GM18907 (cell line): ENCODE measurements around the gene UGT8.
"Not testable (repeated sequence)": the region's sequence is repeated elsewhere in the genome, so short reads cannot be mapped to it uniquely, and the experiment has no call there.

Experiments
- ATAC-seq: cut with Tn5 transposase; IDR thresholded peaks from one replicate; pipeline ENCODE4 v1.9.1; 2021; ENCODE audit warnings: mild to moderate bottlenecking, moderate library complexity; ENCODE audit not compliant: unreplicated experiment

The UGT8 gene, protein sequence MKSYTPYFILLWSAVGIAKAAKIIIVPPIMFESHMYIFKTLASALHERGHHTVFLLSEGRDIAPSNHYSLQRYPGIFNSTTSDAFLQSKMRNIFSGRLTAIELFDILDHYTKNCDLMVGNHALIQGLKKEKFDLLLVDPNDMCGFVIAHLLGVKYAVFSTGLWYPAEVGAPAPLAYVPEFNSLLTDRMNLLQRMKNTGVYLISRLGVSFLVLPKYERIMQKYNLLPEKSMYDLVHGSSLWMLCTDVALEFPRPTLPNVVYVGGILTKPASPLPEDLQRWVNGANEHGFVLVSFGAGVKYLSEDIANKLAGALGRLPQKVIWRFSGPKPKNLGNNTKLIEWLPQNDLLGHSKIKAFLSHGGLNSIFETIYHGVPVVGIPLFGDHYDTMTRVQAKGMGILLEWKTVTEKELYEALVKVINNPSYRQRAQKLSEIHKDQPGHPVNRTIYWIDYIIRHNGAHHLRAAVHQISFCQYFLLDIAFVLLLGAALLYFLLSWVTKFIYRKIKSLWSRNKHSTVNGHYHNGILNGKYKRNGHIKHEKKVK

DNA sequence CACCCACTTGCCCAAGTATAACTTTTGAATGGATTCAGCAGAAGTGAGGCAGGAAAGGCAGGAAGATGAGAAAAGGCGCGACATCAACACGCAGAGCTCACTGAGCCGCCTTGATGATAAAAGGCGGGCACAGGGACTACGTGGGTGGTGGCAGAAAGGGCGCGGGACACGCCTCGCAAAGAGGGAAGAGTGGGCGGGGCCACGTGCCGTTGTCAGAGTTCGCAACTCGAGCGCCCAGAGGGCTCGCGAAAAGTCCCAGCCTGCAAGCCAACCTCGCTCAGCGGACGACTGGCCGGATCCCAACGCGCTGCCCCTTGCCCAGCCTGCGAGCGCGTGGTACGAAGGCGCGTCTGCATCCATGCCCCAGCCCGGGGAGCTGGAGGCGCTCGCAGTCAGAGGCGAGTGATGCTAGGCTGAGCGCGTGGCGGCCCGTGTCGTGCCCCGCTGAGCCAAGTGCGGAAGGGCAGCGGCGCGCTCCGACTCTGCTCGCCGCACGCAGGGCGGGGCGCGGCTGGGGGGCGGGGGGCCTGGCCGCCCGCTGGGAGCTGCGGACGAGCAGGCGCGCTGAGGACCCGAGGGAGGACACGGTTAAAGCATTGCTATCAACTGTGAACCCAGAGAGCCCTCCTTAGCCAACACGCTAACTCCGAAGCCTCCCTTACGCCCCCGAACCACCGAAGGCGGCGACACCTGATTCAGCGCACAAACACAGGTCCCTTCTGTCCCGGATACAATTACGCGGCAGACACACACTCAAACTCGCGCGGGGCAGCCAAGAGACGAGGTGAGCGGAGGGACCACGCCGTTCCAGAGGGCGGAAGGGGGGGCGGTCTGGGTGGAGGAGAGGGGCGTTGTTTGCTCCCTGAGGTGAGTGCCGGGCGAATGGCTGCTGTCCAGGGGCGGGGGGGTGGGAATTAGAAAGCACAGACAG lies at the start of gene UGT8:
UGT8 (plus strand) TSS at position 617 of the 931 bp plus-strand sequence. CDS start 24,074 bp downstream, outside the sequence.
- peak; percentile 51 for ATAC-seq

DNA sequence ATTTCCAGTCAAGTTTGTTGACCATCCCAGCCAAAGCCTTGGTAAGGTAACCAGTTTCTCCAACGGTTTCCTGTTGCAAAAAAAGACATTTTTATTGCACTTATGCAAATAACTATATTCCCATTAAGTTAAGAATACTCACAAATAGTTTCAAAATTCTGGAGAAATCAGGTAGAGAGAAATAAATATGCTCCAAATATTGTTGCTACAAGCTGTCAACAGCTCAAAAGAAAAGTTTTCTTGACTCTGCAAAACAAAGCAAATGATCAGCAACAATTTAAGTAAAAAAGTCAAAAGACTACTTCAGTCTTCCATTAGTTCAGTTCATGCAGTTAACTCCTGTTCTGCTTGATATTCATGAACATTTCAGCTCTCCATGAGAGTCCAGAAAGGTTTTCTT lies 49.0 kb upstream of the UGT8 start:
- no peak for ATAC-seq

DNA sequence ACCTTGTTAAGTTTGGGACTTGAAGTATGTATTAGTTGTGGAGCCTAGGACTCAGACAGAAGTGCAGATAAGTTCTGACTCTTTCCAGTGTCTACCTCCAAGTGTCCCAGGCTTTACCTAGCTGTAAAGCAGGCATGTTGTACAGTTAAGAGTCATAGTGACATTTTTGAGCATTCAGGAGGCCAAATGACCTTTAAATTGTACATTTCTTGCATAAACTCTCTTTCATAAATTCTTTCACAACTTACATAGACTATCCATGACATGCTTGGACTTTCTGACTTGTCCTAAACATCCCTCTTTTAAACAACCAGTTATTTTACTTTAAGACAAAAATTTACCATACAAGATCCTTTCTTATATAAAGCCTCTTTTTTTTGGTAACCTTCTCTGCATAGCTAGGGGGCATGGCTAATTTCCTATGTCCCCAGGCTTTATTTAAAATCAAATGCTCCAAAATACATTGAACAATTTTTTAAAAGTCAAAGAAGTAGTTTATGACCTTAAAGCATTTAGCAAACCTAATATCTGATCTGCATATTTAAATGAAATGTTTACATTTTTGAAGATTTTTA lies 40.1 kb upstream of the UGT8 start:
- ATAC-seq: no peak

DNA sequence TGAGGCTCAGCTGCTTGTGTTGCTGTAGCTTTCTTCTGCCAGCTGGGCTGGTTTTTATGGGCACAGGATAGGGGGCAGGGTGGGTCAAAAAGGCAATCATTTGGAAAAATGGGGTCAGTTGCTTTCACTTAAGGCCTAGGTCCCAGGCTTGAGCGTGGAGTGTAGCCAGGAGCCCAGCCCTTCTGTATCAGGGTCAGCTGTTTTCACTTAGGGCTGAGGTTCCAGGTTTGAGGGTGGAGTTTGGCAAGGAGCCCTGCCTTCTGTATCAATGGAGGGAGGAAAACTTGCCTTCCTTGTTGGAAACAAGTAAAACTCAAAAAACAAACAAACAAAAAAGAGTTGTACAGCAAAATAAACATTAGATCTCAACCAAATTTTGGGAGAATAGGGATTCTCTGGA lies 37.0 kb upstream of the UGT8 start:
- ATAC-seq: no peak

DNA sequence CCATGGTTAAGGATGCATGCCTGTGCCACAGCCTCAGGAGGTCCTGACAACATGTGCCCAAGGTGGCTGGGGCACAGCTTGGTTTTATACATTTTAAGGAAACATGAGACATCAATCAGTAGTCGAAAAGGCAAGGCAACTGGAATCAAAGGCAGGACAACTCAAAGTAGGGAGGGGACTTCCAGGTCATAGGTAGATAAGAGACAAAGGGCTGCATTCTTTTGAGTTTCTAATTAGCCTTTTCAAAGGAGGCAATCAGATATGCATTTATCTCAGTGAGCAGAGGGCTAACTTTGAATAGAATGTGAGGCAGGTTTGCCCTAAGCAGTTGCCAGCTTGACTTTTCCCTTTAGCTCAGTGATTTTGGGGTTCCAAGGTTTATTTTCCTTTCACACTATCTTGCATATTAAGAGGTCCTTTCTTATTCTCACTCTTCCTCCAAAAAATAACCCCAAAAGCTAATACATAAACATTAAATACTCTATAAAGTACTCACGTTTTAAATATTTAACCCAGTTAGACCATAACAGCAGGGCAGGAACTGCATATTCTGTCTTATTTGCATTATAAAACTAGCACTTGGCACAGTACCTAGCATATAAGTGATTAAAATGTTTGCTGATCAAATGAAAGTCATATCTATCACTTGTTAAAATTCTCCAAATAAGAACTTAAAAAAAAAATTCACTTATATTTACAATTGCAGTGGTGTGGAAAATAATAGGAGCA lies 36.3 kb upstream of the UGT8 start:
- ATAC-seq: no peak

DNA sequence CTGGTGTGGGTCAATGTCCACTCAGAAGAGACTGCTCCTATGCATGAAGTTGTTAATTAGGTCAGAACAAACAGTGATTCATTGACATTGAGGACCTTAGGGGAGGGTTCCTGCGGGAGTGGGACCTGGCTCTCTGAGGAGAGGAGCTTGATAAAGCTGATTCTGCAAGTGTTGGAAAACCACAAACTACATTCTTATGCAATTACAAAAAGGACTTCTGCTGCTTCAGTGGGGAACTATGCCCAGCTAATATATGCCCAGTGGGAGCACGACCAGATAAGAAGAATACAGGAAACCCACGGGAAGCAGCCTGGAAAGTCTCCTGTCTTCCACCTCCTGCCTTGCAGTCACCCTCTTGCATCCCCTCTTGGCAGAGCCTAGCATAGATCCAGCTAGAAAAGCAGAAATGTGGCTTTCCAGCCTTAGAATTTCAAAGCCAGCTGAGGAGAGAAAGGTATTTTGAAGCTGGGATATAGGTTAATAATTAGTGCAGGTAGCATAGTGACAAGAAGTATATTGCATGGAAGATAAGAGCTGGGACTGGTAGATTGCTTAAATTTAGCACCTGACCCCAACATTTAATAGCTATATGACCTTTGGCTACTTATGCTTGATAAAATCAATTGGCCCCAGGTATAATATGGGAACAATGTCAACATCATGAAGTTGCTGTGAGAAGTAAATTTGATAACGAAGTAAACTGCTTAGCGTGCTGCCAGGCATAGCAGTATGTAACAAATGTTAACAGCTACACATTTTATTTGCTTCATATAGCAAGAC lies 34.9 kb upstream of the UGT8 start:
- ATAC-seq: no peak

DNA sequence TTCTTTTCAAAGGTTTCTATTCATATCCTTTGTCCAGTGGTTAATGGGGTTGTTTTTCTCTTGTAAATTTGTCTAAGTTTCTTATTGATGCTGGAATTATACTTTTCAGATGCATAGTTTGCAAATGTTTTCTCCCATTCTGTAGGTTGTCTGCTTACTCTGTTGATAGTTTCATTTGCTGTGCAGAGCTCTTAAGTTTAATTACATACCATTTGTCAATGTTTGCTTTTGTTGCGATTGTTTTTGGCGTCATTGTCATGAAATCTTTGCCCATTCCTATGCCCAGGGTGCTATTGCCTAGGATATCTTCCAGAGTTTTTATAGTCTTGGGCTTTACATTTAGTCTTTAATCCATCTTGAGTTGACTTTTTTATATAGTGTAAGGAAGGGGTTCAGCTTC lies 21.2 kb upstream of the UGT8 start:
- ATAC-seq: no peak

DNA sequence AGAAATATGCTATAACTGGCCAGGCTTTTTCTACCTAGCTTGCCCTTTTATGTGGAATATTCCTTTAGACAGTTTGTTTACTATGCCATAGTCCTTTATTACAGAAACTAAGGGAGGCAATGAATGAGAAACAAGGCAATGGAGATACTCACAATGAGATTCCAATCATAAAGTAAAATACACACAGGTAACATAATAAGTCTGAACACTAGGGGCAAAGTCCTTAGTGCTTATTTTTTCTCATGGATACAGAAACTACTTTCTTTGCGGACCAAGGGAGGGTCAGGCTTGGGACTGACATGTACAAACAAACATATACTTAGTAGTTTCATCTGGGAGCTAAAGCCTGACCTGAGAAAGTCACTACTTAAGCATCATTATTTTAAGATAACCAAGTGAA lies 16.0 kb upstream of the UGT8 start:
- ATAC-seq: no peak

DNA sequence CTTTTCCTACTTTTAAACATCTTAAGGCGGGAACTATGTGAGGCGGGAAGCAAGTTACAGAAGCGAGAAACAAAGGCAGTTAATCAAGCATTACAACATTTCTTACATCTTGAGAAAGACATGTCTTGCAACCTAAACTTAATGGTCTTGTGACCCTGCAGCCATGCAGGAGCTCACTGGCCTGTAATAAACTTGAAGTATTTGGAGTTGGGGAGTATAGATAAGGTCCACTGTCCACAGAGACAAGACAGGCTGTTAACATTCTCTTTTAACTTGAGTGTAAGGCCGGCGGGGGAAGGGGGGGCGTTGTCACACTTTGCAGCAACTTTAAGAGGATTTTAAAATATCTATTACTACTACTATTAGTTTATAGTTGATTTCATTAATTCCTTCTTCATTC lies 10.3 kb upstream of the UGT8 start:
- no peak for ATAC-seq

DNA sequence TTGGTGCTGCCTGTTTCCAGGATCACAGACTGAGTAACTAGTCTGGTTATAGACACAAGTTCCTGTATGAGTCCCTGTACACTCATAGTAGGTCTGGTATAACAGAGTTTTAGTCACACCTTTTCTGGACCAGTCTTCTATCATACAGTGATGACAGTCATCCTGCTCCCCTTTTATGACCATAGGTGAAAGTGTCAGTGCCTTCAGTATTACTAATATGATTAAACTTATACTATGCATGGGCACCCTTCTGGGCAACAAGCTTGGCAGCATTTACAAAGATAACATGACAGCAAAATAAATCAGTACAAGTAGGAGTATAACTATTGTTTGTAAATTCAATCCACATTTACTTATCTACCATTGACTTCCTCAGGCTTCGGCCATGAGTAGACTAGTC lies 8.2 kb upstream of the UGT8 start:
- not testable (repeated sequence) for ATAC-seq

DNA sequence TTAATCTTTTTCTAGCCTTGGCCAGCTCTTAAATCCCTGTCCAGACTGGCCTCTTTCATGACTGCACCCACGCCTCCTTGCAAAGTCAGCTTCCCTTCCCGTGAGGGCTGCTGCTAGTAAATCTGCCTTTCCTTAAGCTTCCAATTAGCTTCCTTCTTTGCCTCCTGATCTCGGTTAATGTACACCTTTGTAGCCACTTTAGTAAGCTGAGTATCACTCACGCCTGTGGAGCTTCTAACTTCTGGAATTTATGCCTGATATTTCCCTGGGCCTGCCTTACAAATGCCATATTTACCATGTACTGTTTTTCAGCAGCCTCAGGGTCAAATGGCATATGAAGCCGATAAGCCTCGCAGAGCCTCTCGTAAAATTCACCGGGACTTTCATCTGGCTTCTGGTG lies 5.1 kb upstream of the UGT8 start:
- ATAC-seq: no peak

DNA sequence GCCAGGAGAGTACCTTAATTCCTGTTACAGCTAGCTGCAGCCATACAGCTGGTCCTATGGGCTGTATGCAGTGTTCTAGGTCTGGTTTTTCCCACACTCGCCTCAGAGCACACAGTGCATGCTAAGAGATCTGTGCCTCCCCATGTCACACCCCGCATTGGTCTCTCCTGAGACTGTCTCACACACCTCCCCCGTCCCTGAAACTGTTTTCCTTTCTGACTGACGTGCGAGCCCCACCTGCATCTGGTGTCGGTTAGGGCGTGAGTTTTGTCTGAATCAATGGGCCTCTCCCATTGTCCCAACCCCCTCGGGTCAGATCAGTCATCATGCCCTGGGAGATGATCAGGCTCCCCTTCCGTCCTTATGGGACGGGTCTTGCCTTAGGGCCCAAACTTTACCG lies 3.4 kb upstream of the UGT8 start:
- no peak for ATAC-seq

DNA sequence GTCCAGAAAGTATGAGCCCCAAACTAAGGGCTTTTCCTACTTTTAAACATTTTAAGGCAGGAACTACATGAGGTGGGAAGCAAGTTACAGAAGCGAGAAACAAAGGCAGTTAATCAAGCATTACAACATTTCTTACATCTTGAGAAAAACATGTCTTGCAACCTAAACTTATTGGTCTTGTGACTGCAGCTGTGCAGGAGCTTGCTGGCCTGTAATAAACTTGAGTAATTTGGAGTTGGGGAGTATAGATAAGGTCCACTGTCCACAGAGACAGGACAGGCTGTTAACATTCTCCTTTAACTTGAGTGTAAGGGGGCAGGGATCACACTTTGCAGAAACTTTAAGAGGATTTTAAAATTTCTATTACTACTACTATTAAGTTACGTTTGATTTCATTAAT lies 2.7 kb upstream of the UGT8 start:
- no peak for ATAC-seq

DNA sequence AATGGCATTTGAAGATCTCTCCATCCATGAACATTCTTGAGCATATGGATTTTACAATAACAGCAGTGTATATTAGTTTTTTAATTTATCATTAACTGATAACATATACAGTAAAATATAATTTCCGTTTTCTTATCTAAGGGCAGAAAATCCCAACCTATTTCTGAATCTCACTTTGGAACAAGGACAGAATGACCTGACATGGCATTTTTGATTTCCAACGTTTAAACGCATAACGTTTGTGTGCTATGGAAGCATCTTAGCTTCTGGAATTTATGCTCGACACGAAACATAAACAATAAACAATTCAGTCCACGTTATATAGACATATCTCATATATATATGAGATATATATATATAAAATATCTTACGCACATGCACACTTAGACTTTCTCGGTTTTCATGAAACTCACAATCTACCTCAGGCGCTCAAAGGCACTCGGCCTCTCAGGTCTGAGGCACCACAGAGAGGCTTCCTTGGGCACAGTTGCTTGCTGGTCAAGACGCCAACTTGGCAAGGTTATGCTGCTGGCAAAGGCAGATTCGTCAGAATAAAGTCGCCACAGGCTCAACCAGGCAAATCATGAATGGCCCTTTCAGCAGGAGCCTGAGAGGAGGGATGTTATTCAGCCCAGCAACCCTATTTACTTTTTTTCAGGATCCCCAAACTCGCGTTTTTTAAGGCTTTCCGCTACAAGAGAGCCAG lies 1.0 kb upstream of the UGT8 start:
- no peak for ATAC-seq

DNA sequence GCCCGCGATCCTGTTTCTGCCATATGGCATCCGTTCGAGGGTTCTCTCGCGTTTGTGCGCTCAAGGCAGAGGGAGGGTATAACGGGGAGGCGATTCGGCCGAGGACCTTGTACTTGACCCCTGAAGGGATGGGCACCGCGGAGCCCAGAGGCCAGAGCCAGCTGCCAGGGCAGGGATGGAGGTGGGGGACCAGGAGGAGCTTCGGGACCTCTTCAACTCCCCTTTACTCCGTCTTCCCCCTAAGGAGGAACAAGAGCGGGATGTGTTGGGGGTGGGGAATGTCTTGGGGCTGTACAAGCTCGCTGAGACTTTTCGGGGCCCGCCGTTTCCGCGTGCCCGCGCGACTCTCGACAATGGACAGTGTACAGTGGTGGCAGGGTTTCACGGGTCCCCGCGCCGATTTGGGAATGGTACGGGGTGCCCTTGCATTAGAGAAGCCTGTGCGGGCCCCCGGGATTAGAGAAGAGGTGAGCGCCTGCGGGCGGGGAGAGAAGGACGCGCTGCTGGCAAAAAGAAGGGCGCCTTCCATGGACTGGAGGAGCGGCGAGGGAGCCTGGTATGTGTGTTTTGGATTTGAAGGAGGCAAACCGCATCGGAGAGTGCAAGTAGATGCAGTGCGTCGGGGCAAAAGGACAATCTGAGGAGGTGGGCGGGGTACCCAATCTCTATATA lies 760 bp downstream of the UGT8 start:
- ATAC-seq: no peak

DNA sequence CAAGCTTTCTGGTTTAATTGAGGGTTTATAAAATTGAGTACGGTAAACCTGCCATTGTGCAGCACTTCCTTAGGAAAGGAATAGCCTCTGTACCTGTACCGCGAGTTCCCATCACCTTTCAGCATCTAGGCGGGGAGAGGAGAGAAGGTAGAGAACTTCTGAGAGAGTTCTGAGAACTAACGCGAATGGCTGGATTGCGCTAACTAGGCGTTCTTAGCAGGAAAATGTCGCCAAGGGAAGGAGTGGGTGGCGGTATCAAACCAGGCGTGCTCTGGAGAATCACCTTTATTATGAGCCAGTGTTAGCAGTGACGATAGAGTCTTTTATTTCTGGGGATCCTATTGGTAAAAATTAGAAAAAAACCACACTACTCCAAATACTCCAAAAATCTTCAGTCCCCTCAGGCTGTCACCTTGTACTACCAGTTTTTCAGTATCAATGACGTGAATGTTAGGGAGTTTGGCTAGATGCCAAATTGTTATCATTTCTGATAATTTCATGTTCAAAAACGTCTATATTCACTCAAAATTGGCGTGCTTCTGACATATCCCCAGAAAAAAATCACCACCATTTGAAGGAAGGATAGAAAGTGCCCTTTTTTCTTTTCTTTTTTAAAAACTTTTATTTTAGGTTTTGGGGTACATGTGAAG lies 1.4 kb downstream of the UGT8 start:
- no peak for ATAC-seq

DNA sequence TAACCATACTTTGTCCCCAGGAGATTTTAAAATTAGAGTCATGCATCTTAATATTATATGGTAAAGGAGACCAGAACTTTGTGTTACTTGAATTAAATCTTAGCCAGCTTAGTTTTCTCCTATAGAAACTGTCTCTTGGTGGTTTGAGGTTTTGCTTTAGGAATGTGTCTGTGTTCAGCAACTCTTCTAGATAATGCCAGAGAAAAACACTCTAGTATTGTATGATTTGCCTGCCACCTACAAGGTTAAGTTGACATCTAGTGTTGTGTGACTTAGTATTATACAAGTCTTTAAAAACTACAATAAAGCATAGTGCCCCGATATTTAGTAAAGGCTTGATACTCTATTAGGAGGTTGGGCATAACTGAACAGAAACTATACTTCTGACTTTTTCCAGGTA lies 2.1 kb downstream of the UGT8 start:
- ATAC-seq: no peak
